ENCODE measurements around the gene NUP62. TPM values are rescaled to one million over a fixed set of nuclear protein-coding genes. Genes with fewer than 3 reads are reported as not detected.

The NUP62 gene
- total and polyA plus RNA-seq, 2 experiments from 2014 or later = 55.5 to 99.4 TPM

- TF ChIP-seq ZNF114 (CRISPR knock-in tag; IDR thresholded peaks at IDR 0.05) (no peak), EZH2phosphoT487 (IDR thresholded peaks at IDR 0.05; ENCODE audit: unreplicated experiment) (no peak), CTCF (conservative IDR thresholded peaks at IDR 0.05; ENCODE audit: low read depth in 2 of 2) (no peak), CREB1 (CRISPR knock-in tag; IDR thresholded peaks at IDR 0.05; ENCODE audit: low read depth) (no peak), ETS1 (IDR thresholded peaks at IDR 0.05) (no peak), STAT1 (IDR thresholded peaks at IDR 0.05; ENCODE audit: unreplicated experiment) (no peak), NANOG (IDR thresholded peaks at IDR 0.05; ENCODE audit: borderline replicate concordance) (no peak), REST (IDR thresholded peaks at IDR 0.05; ENCODE audit: unreplicated experiment) (no peak)
These were observed 47.2 kb upstream of the NUP62 start (continued) for GRCh38 chr19:49976496-49976895.

GRCh38 chr19:49975051-49975450 lies 45.7 kb upstream of the NUP62 start:
- Histone ChIP-seq H3K27ac (ENCODE audit: low read depth) (no peak overlapping the region), H3K4me1 (ENCODE audit: insufficient read depth) (no peaks in the 10 kb centered on the region), H2AFZ (no peak overlapping the region), H3K4me2 (no peak overlapping the region), H3F3A (replicated peaks; ENCODE audit: low read depth) (no peaks in the 10 kb centered on the region), H3K9me2 (ENCODE audit: insufficient read depth) (no peaks in the 10 kb centered on the region), H3K36me3 (ENCODE audit: insufficient read depth) (no peaks in the 10 kb centered on the region), H3K27me3 (ENCODE audit: insufficient read depth) (no peaks in the 10 kb centered on the region), H4K20me1 (replicated peaks; ENCODE audit: insufficient read depth) (no peaks in the 10 kb centered on the region), H3K79me2 (replicated peaks; ENCODE audit: insufficient read depth) (no peaks in the 10 kb centered on the region), H3K4me3 (no peak overlapping the region)
- H3K9me3 Mint-ChIP-seq = no peaks in the 10 kb centered on the region
- H3K4me1 Mint-ChIP-seq = no peaks in the 10 kb centered on the region
- peaks cover 8% of the 10 kb centered on the region for H3K27me3 Mint-ChIP-seq (ENCODE audit: insufficient read depth, low read depth, poor library complexity)
- ATAC-seq = no peak
- DNase-seq (ENCODE audit: low spot score) = no peak
- H3K27ac Mint-ChIP-seq = no peak overlapping the region
- no peaks in the 10 kb centered on the region; the same call in 1 of the 3 replicates for H3K36me3 Mint-ChIP-seq (ENCODE audit: low read depth)
- H3K4me3 Mint-ChIP-seq = no peak overlapping the region
- TF ChIP-seq ZNF114 (CRISPR knock-in tag; IDR thresholded peaks at IDR 0.05) = no peak
- no peak for TF ChIP-seq CREB1 (CRISPR knock-in tag; IDR thresholded peaks at IDR 0.05; ENCODE audit: low read depth)
- TF ChIP-seq NANOG (IDR thresholded peaks at IDR 0.05; ENCODE audit: borderline replicate concordance) = no peak
- no peak for TF ChIP-seq ZNF331 (CRISPR knock-in tag; IDR thresholded peaks at IDR 0.05; ENCODE audit: low read depth)
- TF ChIP-seq EZH2 (IDR thresholded peaks at IDR 0.05; ENCODE audit: low read depth, unreplicated experiment) = no peak
- TF ChIP-seq, protein P1, sequence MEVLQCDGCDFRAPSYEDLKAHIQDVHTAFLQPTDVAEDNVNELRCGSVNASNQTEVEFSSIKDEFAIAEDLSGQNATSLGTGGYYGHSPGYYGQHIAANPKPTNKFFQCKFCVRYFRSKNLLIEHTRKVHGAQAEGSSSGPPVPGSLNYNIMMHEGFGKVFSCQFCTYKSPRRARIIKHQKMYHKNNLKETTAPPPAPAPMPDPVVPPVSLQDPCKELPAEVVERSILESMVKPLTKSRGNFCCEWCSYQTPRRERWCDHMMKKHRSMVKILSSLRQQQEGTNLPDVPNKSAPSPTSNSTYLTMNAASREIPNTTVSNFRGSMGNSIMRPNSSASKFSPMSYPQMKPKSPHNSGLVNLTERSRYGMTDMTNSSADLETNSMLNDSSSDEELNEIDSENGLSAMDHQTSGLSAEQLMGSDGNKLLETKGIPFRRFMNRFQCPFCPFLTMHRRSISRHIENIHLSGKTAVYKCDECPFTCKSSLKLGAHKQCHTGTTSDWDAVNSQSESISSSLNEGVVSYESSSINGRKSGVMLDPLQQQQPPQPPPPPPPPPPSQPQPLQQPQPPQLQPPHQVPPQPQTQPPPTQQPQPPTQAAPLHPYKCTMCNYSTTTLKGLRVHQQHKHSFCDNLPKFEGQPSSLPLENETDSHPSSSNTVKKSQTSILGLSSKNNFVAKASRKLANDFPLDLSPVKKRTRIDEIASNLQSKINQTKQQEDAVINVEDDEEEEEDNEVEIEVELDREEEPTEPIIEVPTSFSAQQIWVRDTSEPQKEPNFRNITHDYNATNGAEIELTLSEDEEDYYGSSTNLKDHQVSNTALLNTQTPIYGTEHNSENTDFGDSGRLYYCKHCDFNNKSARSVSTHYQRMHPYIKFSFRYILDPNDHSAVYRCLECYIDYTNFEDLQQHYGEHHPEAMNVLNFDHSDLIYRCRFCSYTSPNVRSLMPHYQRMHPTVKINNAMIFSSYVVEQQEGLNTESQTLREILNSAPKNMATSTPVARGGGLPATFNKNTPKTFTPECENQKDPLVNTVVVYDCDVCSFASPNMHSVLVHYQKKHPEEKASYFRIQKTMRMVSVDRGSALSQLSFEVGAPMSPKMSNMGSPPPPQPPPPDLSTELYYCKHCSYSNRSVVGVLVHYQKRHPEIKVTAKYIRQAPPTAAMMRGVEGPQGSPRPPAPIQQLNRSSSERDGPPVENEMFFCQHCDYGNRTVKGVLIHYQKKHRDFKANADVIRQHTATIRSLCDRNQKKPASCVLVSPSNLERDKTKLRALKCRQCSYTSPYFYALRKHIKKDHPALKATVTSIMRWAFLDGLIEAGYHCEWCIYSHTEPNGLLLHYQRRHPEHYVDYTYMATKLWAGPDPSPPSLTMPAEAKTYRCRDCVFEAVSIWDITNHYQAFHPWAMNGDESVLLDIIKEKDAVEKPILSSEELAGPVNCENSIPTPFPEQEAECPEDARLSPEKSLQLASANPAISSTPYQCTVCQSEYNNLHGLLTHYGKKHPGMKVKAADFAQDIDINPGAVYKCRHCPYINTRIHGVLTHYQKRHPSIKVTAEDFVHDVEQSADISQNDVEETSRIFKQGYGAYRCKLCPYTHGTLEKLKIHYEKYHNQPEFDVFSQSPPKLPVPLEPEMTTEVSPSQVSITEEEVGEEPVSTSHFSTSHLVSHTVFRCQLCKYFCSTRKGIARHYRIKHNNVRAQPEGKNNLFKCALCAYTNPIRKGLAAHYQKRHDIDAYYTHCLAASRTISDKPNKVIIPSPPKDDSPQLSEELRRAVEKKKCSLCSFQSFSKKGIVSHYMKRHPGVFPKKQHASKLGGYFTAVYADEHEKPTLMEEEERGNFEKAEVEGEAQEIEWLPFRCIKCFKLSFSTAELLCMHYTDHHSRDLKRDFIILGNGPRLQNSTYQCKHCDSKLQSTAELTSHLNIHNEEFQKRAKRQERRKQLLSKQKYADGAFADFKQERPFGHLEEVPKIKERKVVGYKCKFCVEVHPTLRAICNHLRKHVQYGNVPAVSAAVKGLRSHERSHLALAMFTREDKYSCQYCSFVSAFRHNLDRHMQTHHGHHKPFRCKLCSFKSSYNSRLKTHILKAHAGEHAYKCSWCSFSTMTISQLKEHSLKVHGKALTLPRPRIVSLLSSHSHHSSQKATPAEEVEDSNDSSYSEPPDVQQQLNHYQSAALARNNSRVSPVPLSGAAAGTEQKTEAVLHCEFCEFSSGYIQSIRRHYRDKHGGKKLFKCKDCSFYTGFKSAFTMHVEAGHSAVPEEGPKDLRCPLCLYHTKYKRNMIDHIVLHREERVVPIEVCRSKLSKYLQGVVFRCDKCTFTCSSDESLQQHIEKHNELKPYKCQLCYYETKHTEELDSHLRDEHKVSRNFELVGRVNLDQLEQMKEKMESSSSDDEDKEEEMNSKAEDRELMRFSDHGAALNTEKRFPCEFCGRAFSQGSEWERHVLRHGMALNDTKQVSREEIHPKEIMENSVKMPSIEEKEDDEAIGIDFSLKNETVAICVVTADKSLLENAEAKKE (CRISPR knock-in tag; IDR thresholded peaks at IDR 0.05) = no peak
- TF ChIP-seq EZH2phosphoT487 (IDR thresholded peaks at IDR 0.05; ENCODE audit: unreplicated experiment) = no peak
- TF ChIP-seq JUNB (IDR thresholded peaks at IDR 0.05; ENCODE audit: unreplicated experiment) = no peak
- TF ChIP-seq POLR2AphosphoS5 (IDR thresholded peaks at IDR 0.05; ENCODE audit: low read depth) = no peak
